HEK293T (cell line): ENCODE measurements around the gene LDLR.
"Not testable (repeated sequence)": the region's sequence is repeated elsewhere in the genome, so short reads cannot be mapped to it uniquely, and the experiment has no call there.

Experiments used
- CTCF ChIA-PET: fragments of 350-600 bp; formaldehyde crosslinking; extraction: SDS; loops from one replicate; lab custom pipeline; 2021; ENCODE audit warnings: antibody characterized with exemption, inconsistent platforms; lab: Yijun Ruan, JAX
- POLR2A ChIA-PET: fragments of 350-600 bp; formaldehyde crosslinking; extraction: SDS; loops from one replicate; lab custom pipeline; 2020; ENCODE audit warnings: antibody characterized with exemption, inconsistent platforms; lab: Yijun Ruan, JAX
- DNase-seq: peaks from one replicate; pipeline ENCODE4 v3.0.0; 2012; ENCODE audit warnings: mixed read lengths; ENCODE audit errors: extremely low spot score
- ARNT ChIP-seq: fragments of 450-650 bp; IDR thresholded peaks from 2 replicates; pipeline ENCODE4 v1.6.1; 2017; ENCODE audit warnings: mild to moderate bottlenecking
- BHLHE40 ChIP-seq: fragments of 450-650 bp; IDR thresholded peaks from 2 replicates; pipeline ENCODE4 v1.6.1; 2016; ENCODE audit warnings: mild to moderate bottlenecking, moderate library complexity, borderline replicate concordance
- CTBP1 ChIP-seq: fragments of 450-650 bp; IDR thresholded peaks from 2 replicates; pipeline ENCODE4 v1.6.1; 2016; ENCODE audit warnings: borderline replicate concordance
- ELF4 ChIP-seq: fragments of 450-650 bp; IDR thresholded peaks from 2 replicates; pipeline ENCODE4 v1.6.1; 2017; ENCODE audit warnings: antibody characterized with exemption
- FOXA1 ChIP-seq: fragments of 450-650 bp; IDR thresholded peaks from 2 replicates; pipeline ENCODE4 v1.6.1; 2016; ENCODE audit warnings: mild to moderate bottlenecking
- FOXK2 ChIP-seq: fragments of 450-650 bp; IDR thresholded peaks from 2 replicates; pipeline ENCODE4 v1.6.1; 2016; ENCODE audit warnings: mild to moderate bottlenecking
- FOXM1 ChIP-seq: fragments of 450-650 bp; IDR thresholded peaks from 2 replicates; pipeline ENCODE4 v1.6.1; 2017; ENCODE audit warnings: mild to moderate bottlenecking, borderline replicate concordance
- HDGF ChIP-seq: fragments of 450-650 bp; IDR thresholded peaks from 2 replicates; pipeline ENCODE4 v1.6.1; 2017; ENCODE audit warnings: antibody characterized with exemption, borderline replicate concordance
- L3MBTL2 ChIP-seq: fragments of 450-650 bp; conservative IDR thresholded peaks from 2 replicates; pipeline ENCODE4 v1.6.1; 2016; ENCODE audit warnings: mild to moderate bottlenecking
- LEF1 ChIP-seq: fragments of 450-650 bp; IDR thresholded peaks from 2 replicates; pipeline ENCODE4 v1.6.1; 2017; ENCODE audit warnings: mild to moderate bottlenecking, borderline replicate concordance
- NFRKB ChIP-seq: fragments of 450-650 bp; IDR thresholded peaks from 2 replicates; pipeline ENCODE4 v1.6.1; 2016; ENCODE audit warnings: mild to moderate bottlenecking, moderate library complexity
- SP1 ChIP-seq: fragments of 450-650 bp; IDR thresholded peaks from 2 replicates; pipeline ENCODE4 v1.6.1; 2017
- SUZ12 ChIP-seq: fragments of 450-650 bp; IDR thresholded peaks from 2 replicates; pipeline ENCODE4 v1.6.1; 2016; ENCODE audit warnings: mild to moderate bottlenecking
- TARDBP ChIP-seq: fragments of 450-650 bp; IDR thresholded peaks from 2 replicates; pipeline ENCODE4 v1.6.1; 2016
- ZNF384 ChIP-seq: fragments of 450-650 bp; IDR thresholded peaks from 2 replicates; pipeline ENCODE4 v1.6.1; 2016
- TF ChIP-seq, protein P1 (sequence below): fragments of 450-650 bp; IDR thresholded peaks from 2 replicates; pipeline ENCODE4 v1.6.1; 2016

Gene LDLR

DNA sequence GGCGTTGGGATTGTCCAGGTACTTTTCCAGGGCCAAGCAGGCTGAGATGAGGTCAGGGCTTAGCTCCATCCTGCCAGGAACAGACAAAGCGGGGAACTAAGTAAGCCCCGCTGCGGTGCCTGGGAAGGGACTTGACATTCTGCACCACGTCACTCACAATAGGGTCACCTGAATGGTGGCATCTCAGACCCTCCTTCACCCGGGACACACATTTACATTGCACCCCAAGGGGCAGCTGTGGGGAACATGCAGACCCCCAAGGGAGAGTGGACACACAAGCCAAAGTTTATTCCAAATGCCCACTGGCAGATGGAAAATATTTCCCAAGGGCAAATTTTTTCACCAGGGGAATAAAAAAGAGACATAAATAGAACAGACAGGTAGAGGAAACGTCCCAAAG lies 86.7 kb downstream of the LDLR start:
- ChIA-PET POLR2A (interaction anchor here (1.2 kb wide), 1 partner anchor 20 kb away, joined by 5 read pairs; the partner anchor contains the start of gene SPC24), CTCF (no interaction called here)
- DNase-seq: no peak
- TF ChIP-seq CTBP1: no peak
- TF ChIP-seq NFRKB: no peak
- TF ChIP-seq SP1: no peak
- no peak for TF ChIP-seq ZNF384
- TF ChIP-seq FOXM1: no peak
- no peak for TF ChIP-seq FOXA1
- TF ChIP-seq, protein P1, sequence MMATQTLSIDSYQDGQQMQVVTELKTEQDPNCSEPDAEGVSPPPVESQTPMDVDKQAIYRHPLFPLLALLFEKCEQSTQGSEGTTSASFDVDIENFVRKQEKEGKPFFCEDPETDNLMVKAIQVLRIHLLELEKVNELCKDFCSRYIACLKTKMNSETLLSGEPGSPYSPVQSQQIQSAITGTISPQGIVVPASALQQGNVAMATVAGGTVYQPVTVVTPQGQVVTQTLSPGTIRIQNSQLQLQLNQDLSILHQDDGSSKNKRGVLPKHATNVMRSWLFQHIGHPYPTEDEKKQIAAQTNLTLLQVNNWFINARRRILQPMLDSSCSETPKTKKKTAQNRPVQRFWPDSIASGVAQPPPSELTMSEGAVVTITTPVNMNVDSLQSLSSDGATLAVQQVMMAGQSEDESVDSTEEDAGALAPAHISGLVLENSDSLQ: no peak
- no peak for TF ChIP-seq FOXK2
- no peak for TF ChIP-seq SUZ12
- no peak for TF ChIP-seq BHLHE40
- TF ChIP-seq L3MBTL2: no peak
- TF ChIP-seq HDGF: no peak
- no peak for TF ChIP-seq TARDBP
- no peak for TF ChIP-seq ARNT
- no peak for TF ChIP-seq LEF1
- no peak for TF ChIP-seq ELF4

DNA sequence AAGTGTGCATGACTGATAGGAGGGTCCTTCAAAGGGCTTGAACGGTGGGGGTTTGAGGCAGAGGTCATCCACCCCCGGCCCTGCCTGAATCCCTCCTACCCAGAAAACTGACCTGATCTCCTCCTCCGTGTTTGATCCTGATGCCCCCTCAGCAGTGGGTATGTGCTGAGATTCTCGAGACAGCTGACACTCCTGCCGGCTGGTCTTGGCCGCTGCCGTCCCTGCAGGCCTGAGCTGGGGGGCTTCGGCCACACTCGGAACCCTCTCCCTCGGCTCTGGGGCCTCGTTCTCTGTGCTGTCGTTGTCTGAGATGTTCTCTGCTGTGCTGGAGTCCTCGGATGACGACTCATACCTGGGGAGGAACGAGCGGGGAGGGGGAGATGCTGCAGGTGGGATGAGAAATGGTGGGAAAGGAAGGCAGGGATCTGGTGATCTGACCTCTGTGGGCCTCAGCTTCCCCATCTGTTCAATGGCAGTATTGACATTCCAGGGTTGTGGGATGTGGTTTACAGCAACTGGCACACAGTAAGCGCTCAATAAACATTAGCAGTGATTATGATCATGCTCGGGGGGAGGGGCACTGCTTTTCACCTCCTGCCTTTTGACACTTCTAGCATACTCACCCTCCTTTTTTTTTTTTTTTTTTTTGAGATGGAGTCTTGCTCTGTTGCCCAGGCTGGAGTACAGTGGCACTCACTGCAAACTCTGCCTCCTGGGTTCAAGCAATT lies 87.4 kb downstream of the LDLR start:
- no peak for DNase-seq
- TF ChIP-seq TARDBP (no peak), CTBP1 (no peak), HDGF (no peak), L3MBTL2 (no peak), FOXK2 (no peak), SP1 (no peak), FOXM1 (no peak), LEF1 (no peak), ARNT (no peak), BHLHE40 (no peak), ZNF384 (no peak), SUZ12 (no peak), ELF4 (no peak), NFRKB (no peak), FOXA1 (no peak)
- TF ChIP-seq, protein P1: no peak
- ChIA-PET POLR2A (interaction anchor here (1.2 kb wide), 1 partner anchor 20 kb away, joined by 5 read pairs; the partner anchor contains the start of gene SPC24), CTCF (no interaction called here)

DNA sequence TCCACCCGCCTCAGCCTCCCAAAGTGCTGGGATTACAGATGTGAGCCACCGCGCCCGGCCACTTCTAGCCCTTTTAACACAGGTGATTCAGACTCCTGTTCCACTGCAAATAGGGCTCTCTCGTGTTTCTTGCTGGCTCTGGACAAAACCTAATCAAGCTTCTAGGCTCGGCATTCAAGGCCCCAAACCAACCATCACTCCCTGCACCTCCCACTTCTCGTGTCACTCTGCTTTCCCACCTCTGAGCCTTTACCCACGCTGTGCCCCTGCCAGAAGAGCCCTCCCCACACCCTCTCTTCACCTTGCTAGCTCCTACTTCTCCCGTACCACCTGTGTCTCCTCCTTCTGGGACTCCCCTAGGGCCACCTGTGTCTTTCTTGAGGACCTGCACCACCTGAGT lies 88.3 kb downstream of the LDLR start:
- TF ChIP-seq CTBP1 (no peak), SP1 (no peak), HDGF (no peak), TARDBP (no peak), ARNT (no peak), SUZ12 (no peak), FOXA1 (no peak), L3MBTL2 (no peak), FOXM1 (no peak), ZNF384 (no peak), BHLHE40 (no peak), ELF4 (no peak), NFRKB (no peak), FOXK2 (no peak)
- TF ChIP-seq, protein P1: no peak
- DNase-seq: no peak
- ChIA-PET POLR2A (no interaction called here), CTCF (no interaction called here)

DNA sequence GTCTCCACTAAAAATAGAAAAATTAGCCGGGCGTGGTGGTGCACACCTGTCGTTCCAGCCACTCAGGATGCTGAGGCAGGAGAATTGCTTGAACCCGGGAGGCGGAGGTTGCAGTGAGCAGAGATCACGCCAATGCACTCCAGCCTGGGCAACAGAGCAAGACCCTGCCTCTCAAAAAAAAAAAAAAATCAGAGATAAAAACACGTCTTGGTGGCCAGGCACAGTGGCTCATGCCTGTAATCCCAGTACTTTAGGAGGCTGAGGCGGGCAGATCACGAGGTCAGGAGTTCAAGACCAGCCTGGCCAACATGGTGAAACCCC lies 89.8 kb downstream of the LDLR start:
- DNase-seq, CTCF ChIA-PET: not testable (repeated sequence)
- POLR2A ChIA-PET: interaction anchor here (1.2 kb wide), 1 partner anchor 14 kb away, joined by 3 read pairs; no protein-coding TSS in a partner anchor

DNA sequence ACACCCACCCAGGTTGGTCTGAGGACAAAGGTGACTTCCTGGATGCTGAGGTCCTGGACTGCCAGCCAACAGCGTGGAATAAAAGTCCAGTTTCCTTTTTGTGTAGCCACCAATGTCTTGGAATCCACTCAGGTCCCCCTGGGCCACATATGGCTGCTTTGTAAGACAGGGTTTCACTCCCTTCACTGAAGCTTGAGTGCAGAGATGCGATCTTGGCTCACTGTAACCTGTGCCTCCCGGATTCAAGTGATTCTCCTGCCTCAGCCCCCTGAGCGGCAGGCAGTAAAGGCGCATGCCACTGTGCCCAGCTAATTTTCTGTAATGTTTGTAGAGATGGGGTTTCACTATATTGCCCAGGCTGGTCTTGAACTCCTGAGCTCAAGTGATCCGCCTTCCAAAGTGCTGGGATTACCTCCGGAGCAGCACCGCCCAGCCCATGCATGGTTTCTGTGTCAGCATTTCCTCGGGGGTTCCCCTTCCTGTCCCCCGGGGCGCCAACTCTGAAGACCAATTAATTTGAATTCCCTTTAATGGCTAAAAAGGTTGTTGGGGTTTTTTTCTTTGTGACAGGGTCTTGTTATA lies 90.5 kb downstream of the LDLR start:
- ChIA-PET CTCF (no interaction called here), POLR2A (no interaction called here)
- TF ChIP-seq SP1 (no peak), ELF4 (no peak), TARDBP (no peak), L3MBTL2 (no peak), LEF1 (no peak), HDGF (no peak), FOXA1 (no peak), ARNT (no peak), NFRKB (no peak), FOXK2 (no peak), FOXM1 (no peak), BHLHE40 (no peak), CTBP1 (no peak)
- TF ChIP-seq, protein P1: no peak
- DNase-seq: no peak

DNA sequence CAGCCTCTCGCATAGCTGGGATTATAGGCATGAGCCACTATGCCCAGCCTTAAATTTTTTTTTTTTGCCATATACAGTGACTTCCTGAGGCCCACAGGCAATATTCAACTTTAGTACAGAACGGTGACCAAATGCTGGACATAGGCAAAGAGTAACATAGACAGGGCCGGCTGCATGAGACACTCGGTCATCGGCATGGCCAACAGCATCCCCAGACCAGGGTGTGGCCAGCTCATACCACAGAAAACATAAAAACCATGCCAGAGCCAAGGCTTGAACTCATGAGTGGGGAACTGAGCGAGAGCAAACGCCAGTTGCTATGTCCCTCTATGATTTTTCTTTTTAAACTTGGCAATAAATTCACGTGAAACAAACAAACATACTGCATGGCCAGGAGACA lies 91.1 kb downstream of the LDLR start:
- DNase-seq: no peak
- CTCF ChIA-PET: no interaction called here
- POLR2A ChIA-PET: no interaction called here
- TF ChIP-seq ARNT (no peak), ELF4 (no peak), FOXK2 (no peak), FOXA1 (no peak), CTBP1 (no peak), BHLHE40 (no peak), ZNF384 (no peak), SUZ12 (no peak), FOXM1 (no peak), NFRKB (no peak), TARDBP (no peak), SP1 (no peak)

DNA sequence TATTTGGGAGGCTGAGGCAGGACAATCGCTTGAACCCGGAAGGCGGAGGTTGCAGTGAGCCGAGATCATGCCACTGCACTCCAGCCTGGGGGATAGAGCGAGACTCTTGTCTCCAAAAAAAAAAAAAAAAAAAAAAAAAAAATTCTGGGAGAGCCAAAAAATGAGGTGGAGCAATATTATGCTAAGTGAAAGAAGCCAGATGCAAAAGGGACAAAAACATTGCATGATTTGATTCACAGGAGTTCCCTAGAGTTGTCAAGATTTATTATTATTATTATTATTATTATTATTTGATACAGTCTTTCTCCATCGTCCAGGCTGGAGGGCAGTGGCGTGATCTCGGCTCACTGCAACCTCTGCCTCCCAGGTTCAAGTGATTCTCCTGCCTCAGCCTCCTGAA lies 91.7 kb downstream of the LDLR start:
- DNase-seq, CTCF ChIA-PET, POLR2A ChIA-PET: not testable (repeated sequence)
